Motor neuron (in vitro differentiated cells): ENCODE measurements around the gene ADGRG6. TPM values are rescaled to one million over a fixed set of nuclear protein-coding genes. Genes with fewer than 3 reads are reported as not detected.
"Not testable (repeated sequence)": the region's sequence is repeated elsewhere in the genome, so short reads cannot be mapped to it uniquely, and the experiment has no call there.

ENCODE experiments used
- ATAC-seq, 8 experiments: fragments of 200-7000 bp; cut with Tn5 transposase; replicated peaks in 6 of 8; 2 replicates each; pipeline ENCODE4 v1.8.0; 2021; ENCODE audit warnings: mild to moderate bottlenecking in 8 of 8, moderate library complexity in 8 of 8
- H3K27ac ChIP-seq, 2 donors: fragments of 250-450 bp; sonication (Bioruptor Pico); 2 replicates each; pipeline ENCODE4 v1.9.0; 2021; ENCODE audit warnings: antibody characterized with exemption in 2 of 2, mild to moderate bottlenecking in 2 of 2, moderate library complexity in 1 of 2
- H3K4me1 ChIP-seq, 2 donors: fragments of 250-450 bp; sonication (Bioruptor Pico); replicated peaks in 1 of 2; 2 replicates each; pipeline ENCODE4 v1.6.1; 2021; ENCODE audit warnings: antibody characterized with exemption in 2 of 2, mild to moderate bottlenecking in 2 of 2, moderate library complexity in 1 of 2
- H3K4me3 ChIP-seq, 5 donors: fragments of 250-450 bp; sonication (Bioruptor Pico); 2 replicates each; pipeline ENCODE4 v1.9.0; 2021; ENCODE audit warnings: antibody characterized with exemption in 5 of 5, mild to moderate bottlenecking in 5 of 5, moderate library complexity in 4 of 5
- WGBS, 10 experiments: fragments of 450-650 bp; shearing (Covaris generic); methylation state at CpG; one replicate each; pipeline ENCODE4 v1.0.0; 2022; 5-methylcytosine and 5-hydroxymethylcytosine counted together
- in situ Hi-C, 9 experiments: fragments of 400-800 bp; cut with MboI; loops; one replicate each; pipeline ENCODE4 v1.15.0; 2021; ENCODE audit warnings: low sequenced_read_pairs in 9 of 9, low pct_unique_long_range_greater_than_20kb in 2 of 9; ENCODE audit not compliant: unreplicated experiment in 9 of 9
- total RNA-seq, 8 experiments: library from RNA; unstranded; fragments of 300-600 nt; gene quantifications; 2 replicates each; pipeline versions ENCODE4 v1.2.3 to v1.2.4, GENCODE V29; 2022

The ADGRG6 gene
- total RNA-seq, 8 experiments from 2014 or later, result 0.07 to 0.71 (median 0.53) TPM

DNA sequence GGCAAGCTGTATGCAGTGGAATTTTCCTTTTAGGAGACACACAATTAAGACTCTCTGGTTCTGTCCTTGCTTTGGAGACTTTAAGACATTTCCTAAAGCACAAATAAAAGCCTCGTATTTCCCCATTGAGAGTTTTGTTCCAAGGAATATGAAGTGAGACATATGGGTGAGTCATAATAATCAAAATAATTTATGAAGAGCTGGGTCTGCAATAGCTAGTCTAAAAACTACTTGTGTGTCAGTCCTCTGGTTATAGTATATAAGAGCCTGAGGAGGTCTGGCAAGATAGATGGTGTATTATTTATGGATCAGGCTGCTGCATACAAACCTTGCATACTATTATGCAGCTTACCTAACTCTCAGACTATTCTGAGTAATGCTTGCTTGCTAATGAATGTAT is 142.6 kb downstream of the ADGRG6 start:
- WGBS, 10 experiments, result 0 to 86% (median 40%) methylated on average over 1 of the region's 1 CpG; no CpG with 5 or more reads in 5 of the 10 experiments
- ATAC-seq, result peak; percentile 41 to 99 (median 96)
- H3K27ac ChIP-seq, result peak overlapping the region in 1 of 2 donors; percentile 61
- in situ Hi-C loops, result no loop called here
- H3K4me1 ChIP-seq, result peaks cover 4 to 8% of the 10 kb centered on the region in 2 donors
- no peak overlapping the region for H3K4me3 ChIP-seq

DNA sequence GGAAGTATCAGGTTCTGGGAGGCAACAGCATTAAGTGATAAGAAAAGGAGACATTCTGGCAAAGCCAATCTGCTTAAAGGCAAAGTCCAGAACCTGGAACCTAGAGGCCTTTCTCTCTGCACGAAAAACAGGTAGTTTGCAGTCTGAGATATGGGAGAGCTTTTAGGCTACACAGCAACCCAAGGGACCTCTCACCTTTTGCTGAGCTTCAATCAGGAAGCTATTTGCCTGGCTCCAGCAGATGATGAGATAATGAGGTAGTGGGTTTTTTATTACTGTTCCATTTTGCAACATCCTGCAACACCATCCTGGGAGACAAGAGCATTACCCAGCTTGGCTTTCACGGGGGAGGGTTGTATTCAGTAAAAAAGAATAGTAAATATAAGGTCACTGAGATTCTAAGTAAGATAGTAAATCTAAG is 143.1 kb downstream of the ADGRG6 start:
- ATAC-seq, result peak in 5 of 8 experiments; percentile 45 to 73 (median 66)

DNA sequence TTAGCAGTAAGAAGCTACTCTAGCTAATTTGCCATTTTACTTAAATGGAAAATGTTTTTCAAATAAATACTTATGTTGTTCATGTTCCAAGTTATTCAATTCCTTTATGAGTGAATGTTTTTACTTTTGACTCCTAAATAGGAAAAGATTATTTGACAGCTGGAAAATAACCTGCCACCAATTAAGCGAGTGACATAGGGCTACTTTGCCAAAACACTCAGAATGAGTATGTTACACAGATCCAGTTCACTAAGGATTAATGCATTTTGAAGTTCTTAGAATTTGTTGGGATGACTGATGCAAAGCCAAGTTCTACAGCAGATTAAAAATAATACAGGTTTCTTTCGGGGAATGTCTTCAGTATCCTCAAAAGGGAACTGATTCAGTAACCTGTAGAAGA is 144.4 kb downstream of the ADGRG6 start:
- no peak overlapping the region for H3K27ac ChIP-seq
- WGBS, 10 experiments, result 58 to 100% (median 94%) methylated on average over 1 to 2 of the region's 2 CpGs
- in situ Hi-C loops, result no loop called here
- ATAC-seq, result no peak
- H3K4me1 ChIP-seq, result peaks cover 4 to 8% of the 10 kb centered on the region in 2 donors
- H3K4me3 ChIP-seq, result no peak overlapping the region

More for the DNA sequence above, 143.1 kb downstream of the ADGRG6 start:
- H3K27ac ChIP-seq, result peak overlapping the region in 1 of 2 donors; percentile 61
- H3K4me1 ChIP-seq, result peaks cover 4 to 8% of the 10 kb centered on the region in 2 donors
- no peak overlapping the region for H3K4me3 ChIP-seq
- WGBS, 10 experiments, result 38 to 100% (median 50%) methylated on average over 1 to 2 of the region's 2 CpGs; no CpG with 5 or more reads in 3 of the 10 experiments
- in situ Hi-C loops, result no loop called here

DNA sequence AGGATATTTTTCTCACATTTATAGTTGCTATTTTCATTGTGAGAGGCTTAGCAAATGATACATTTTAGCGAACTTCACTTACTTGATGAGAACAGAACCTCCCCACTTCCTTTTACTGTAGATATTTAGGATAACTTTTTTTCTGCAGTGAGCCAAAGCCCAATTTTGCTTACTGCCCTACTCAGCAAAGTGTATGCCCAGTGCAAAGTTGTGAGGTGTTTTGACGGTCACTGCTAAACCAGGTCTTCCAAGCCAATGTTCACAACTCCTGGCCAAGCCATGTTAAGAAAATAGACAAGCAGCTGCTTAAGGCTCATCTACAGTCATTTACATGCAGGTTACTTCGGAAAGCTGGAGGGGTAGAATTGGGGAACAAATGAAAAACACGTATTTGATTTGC is 144.8 kb downstream of the ADGRG6 start:
- ATAC-seq, result no peak
- 67 to 100% (median 92%) methylated on average over 1 to 4 of the region's 4 CpGs; no CpG with 5 or more reads in 1 of the 10 experiments for WGBS, 10 experiments
- in situ Hi-C loops, result no loop called here

DNA sequence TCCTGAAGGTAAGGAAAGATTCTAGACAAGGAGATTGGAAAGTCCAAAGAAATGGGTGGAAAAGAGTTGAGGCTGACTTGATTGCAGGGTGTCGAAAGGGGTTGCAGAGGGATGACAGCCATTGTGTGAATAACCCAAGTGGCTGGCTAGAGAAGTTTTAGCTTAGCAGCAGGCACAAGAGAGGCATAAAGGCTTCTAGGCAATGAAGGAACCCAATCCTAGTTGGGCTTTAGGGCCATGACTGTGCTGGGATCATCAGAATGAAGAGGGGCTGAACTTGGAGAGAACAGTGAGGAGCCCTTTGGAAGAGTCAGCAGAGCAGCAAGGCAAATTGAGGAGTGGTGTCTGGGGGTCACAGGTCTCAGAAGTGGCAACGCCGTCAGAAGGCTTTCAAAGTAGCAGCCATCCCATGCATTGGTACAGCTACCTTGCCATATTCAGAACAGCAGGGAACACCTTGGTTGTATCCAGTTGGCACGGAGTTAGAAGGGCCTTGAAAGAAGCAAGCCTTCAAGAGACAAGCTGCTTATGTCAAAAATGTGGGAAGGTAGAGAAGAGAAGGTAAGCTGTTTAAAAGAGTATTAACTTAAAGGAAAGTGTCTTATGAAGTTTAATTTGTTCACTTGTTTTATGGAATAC is 146.4 kb downstream of the ADGRG6 start:
- no peak for ATAC-seq
- H3K4me3 ChIP-seq, result no peak overlapping the region
- H3K27ac ChIP-seq, result no peak overlapping the region
- in situ Hi-C loops, result no loop called here
- H3K4me1 ChIP-seq, result peaks cover 4 to 8% of the 10 kb centered on the region in 2 donors
- WGBS, 10 experiments, result 75 to 100% (median 93%) methylated on average over 1 to 4 of the region's 4 CpGs; no CpG with 5 or more reads in 1 of the 10 experiments

More for the DNA sequence above, 144.8 kb downstream of the ADGRG6 start:
- Histone ChIP-seq H3K27ac (no peak overlapping the region), H3K4me1 (peaks cover 4 to 8% of the 10 kb centered on the region in 2 donors), H3K4me3 (no peak overlapping the region)

DNA sequence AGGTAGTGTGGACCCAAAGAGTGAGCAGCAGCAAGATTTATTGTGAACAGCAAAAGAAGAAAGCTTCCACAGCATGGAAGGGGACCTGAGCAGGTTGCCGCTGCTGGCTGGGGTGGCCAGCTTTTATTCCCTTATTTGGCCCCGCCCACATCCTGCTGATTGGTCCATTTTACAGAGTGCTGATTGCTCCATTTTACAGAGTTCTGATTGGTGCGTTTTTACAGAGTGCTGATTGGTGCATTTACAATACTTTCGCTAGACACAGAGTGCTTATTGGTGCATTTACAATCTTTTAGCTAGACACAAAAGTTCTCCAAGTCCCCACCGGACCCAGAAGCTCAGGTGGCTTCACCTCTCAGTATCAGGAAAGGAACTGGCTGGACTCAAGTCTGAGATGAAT is 149.0 kb downstream of the ADGRG6 start:
- H3K27ac ChIP-seq, H3K4me3 ChIP-seq, ATAC-seq, H3K4me1 ChIP-seq: not testable (repeated sequence)
- in situ Hi-C loops, result loop anchor here in 2 of 9 experiments (25.0 kb wide), 2 partner anchors 236 to 961 kb away; no protein-coding TSS in a partner anchor
- 56 to 100% (median 83%) methylated on average over 1 to 4 of the region's 5 CpGs; no CpG with 5 or more reads in 2 of the 10 experiments for WGBS, 10 experiments

DNA sequence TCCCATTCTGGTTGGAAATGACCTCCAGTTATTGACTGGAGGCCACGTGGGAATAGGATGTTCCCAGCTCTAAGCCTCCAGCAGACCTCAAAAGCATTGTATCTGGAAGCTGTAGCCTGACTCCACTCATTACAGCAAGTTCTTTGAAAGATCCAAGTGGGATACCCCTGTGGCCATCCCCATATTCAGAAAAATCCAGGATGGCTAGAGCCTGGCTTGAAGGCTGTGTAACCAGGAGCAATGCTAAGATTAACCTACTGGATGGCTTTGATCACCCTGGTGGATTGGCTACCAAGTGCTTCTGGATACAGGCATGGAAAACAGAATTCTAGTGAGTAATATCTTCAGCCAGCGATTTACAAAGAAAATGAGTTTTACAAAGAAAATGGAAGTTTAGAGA is 151.2 kb downstream of the ADGRG6 start:
- Histone ChIP-seq H3K4me1 (no peaks in the 10 kb centered on the region), H3K27ac (no peak overlapping the region), H3K4me3 (no peak overlapping the region)
- WGBS, 10 experiments, result 38 to 100% (median 78%) methylated on average over 1 to 2 of the region's 2 CpGs; no CpG with 5 or more reads in 2 of the 10 experiments
- in situ Hi-C loops, result loop anchor here in 2 of 9 experiments (25.0 kb wide), 2 partner anchors 234 to 959 kb away; no protein-coding TSS in a partner anchor
- ATAC-seq, result no peak

DNA sequence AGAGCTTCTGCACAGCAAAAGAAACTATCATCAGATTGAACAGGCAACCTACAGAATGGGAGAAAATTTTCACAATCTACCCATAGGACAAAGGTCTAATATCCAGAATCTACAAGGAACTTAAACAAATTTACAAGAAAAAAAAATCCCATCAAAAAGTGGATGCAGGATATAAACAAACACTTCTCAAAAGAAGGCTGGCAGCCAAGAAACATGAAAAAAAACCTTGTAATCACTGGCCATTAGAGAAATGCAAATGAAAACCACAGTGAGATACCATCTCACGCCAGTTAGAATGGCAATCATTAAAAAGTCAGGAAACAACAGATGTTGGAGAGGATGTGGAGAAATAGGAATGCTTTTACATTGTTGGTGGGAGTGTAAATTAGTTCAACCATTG is 152.4 kb downstream of the ADGRG6 start:
- not testable (repeated sequence) for H3K27ac ChIP-seq, H3K4me3 ChIP-seq, H3K4me1 ChIP-seq, ATAC-seq
- WGBS, 10 experiments, result 0 to 100% (median 94%) methylated on average over 1 of the region's 1 CpG; no CpG with 5 or more reads in 4 of the 10 experiments
- in situ Hi-C loops, result loop anchor here in 2 of 9 experiments (25.0 kb wide), 2 partner anchors 233 to 958 kb away; no protein-coding TSS in a partner anchor

DNA sequence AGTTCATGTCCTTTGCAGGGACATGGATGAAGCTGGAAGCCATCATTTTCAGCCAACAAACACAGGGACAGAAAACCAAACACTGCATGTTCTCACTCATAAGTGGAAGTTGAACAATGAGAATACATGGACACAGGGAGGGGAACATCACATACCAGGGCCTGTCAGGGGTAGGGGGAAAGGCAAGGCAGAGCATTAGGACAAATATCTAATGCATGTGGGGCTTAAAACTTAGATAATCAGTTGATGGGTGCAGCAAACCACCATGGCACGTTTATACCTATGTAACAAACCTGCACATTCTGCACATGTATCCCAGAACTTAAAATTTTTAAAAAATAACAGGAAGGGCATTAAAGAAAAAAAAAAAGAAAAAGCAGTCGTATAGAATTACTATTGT is 153.0 kb downstream of the ADGRG6 start:
- 20 to 80% (median 37%) methylated on average over 1 to 2 of the region's 2 CpGs; no CpG with 5 or more reads in 1 of the 10 experiments for WGBS, 10 experiments
- H3K4me3 ChIP-seq, ATAC-seq, H3K27ac ChIP-seq, H3K4me1 ChIP-seq: not testable (repeated sequence)
- in situ Hi-C loops, result loop anchor here in 2 of 9 experiments (25.0 kb wide), 2 partner anchors 232 to 957 kb away; no protein-coding TSS in a partner anchor

DNA sequence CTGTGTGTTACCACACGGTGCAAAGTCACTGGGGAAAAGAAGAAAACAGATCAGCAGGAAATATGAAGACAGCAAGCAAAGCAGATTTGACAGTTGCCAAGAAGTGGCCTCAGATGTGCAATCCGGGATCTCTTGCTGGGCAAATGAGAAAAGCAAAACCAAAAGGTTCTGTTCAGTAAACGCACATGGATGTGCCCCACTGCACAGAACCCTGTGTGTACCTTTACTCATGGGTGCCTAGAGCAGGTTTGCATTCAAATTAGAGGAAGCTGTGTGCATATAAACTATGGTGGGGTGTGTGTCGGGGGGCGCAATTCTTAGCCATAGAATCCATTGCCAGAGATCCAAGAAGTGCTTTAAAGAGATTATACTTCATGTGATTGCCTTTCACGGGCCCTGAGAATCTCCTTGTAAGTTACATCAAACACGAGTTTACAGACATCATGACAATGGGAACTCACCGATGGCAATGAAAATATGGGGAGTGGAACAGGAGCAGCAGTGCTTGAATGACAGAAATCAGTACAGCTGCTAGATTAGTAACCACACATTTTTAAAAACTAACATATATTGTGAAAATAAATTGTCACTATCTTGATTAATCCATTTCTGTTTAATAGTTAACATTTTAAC is 154.3 kb downstream of the ADGRG6 start:
- Histone ChIP-seq H3K4me1 (no peaks in the 10 kb centered on the region), H3K4me3 (no peak overlapping the region), H3K27ac (no peak overlapping the region)
- ATAC-seq, result no peak
- WGBS, 10 experiments, result 41 to 94% (median 80%) methylated on average over 2 to 7 of the region's 8 CpGs
- in situ Hi-C loops, result loop anchor here in 2 of 9 experiments (25.0 kb wide), 2 partner anchors 231 to 956 kb away; no protein-coding TSS in a partner anchor

DNA sequence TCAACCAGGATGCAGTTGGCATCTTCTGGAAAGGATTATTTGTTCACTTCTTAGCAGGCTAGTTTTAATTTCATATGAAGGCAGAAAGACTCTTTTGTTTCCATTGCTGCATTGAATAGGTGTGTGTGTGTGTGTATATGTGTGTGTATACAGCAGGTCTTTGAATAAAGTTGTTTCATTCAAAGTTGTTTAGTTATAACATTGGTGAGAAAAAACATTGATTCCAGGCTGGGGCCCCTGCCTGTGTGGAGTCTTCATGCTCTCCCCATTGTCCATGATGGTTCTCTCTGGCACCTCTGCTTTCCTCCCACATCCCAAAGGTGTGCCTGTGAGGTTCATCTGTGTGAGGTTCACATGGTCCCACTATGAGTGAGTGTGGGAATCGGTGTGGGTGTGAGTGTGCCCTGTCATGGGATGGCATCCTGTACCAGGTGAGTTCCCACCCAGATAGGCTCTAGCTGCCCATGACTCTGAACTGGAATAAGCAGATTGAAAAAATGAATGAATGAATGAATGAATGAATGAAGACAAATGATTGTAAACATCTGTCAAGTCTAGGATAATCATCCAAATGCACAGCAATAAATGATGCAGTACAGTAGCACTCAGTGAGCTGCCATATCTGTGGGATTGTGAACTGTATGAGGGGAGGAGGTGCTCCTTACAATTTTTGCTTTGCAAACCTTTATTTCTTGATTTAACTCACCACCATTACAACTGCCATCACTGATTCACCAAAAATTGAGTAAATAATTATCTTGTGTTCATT is 156.0 kb downstream of the ADGRG6 start:
- Histone ChIP-seq H3K4me3 (no peak overlapping the region), H3K27ac (no peak overlapping the region), H3K4me1 (no peaks in the 10 kb centered on the region)
- 80 to 100% (median 92%) methylated on average over 1 of the region's 1 CpG; no CpG with 5 or more reads in 6 of the 10 experiments for WGBS, 10 experiments
- in situ Hi-C loops, result loop anchor here in 2 of 9 experiments (25.0 kb wide), 2 partner anchors 229 to 954 kb away; no protein-coding TSS in a partner anchor
- ATAC-seq, result no peak

DNA sequence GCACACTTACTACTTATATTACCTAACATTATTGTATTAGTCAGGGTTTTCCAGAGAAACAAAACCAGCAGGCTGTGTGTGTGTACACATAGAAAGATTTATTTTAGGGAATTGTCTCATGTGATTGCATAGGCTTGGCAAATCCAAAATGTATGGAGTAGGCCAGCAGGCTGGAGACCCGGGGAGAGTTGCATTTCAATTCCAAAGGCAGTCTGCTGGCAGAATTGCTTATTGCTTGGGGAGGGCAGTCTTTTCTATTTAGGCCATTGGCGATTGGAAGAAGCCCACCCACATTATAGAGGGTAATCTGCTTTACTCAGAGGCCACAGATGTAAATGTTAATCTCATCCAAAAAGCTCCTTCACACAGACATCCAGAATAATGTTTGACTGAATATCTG is 157.0 kb downstream of the ADGRG6 start:
- no peaks in the 10 kb centered on the region for H3K4me1 ChIP-seq
- WGBS, 10 experiments, result 0 to 60% (median 42%) methylated on average over 1 to 2 of the region's 2 CpGs; no CpG with 5 or more reads in 3 of the 10 experiments
- in situ Hi-C loops, result loop anchor here in 2 of 9 experiments (25.0 kb wide), 2 partner anchors 228 to 953 kb away; no protein-coding TSS in a partner anchor

More for the DNA sequence above, 157.0 kb downstream of the ADGRG6 start:
- Histone ChIP-seq H3K4me3 (no peak overlapping the region), H3K27ac (no peak overlapping the region)
- ATAC-seq, result no peak
